K562 (cell line): ENCODE measurements around the gene C16orf78.

Experiments
- CTCF ChIP-seq, 3 experiments: IDR thresholded peaks in 2 of 3; conservative IDR thresholded peaks in 1 of 3; 2 replicates each; pipeline ENCODE4 v1.5.1; 2011 to 2012; ENCODE audit warnings: low read length in 3 of 3, mild to moderate bottlenecking in 3 of 3, control low read depth in 2 of 3, improper control_type of control experiment in 1 of 3, inconsistent platforms in 1 of 3, low read depth in 1 of 3, mixed read lengths in 1 of 3, moderate library complexity in 1 of 3; ENCODE audit not compliant: insufficient read depth in 2 of 3
- ESRRA ChIP-seq: fragments of 450-650 bp; IDR thresholded peaks from 2 replicates; pipeline ENCODE4 v1.6.1; 2014; ENCODE audit warnings: low read depth, mild to moderate bottlenecking, moderate library complexity, borderline replicate concordance
- KAT8 ChIP-seq: fragments of 450-650 bp; IDR thresholded peaks from 2 replicates; pipeline ENCODE4 v1.6.1; 2016; ENCODE audit warnings: low read depth, mild to moderate bottlenecking
- MEF2A ChIP-seq: IDR thresholded peaks from 2 replicates; pipeline ENCODE4 v1.6.1; 2011; ENCODE audit warnings: low read depth, mild to moderate bottlenecking, low read length, moderate library complexity; ENCODE audit not compliant: control insufficient read depth
- MNT ChIP-seq, 2 experiments: fragments of 450-650 bp; conservative IDR thresholded peaks; 2 replicates each; pipeline ENCODE4 v1.6.1; 2017; ENCODE audit warnings: mild to moderate bottlenecking in 2 of 2, moderate library complexity in 2 of 2
- POLR2A ChIP-seq: fragments of 450-650 bp; conservative IDR thresholded peaks from 2 replicates; pipeline ENCODE4 v1.6.1; 2016
- SLC30A9 ChIP-seq: fragments of 250-450 bp; sonication (Bioruptor Pico); IDR thresholded peaks from 2 replicates; pipeline ENCODE4 v1.8.0; 2022; ENCODE audit warnings: mild to moderate bottlenecking, moderate library complexity
- TCF7 ChIP-seq: sonication (generic); IDR thresholded peaks from 2 replicates; pipeline ENCODE4 v1.6.1; 2016; ENCODE audit warnings: antibody characterized with exemption, borderline replicate concordance
- TEAD4 ChIP-seq, 2 experiments: sonication (generic) in 1 of 2; formaldehyde crosslinking in 1 of 2; IDR thresholded peaks; 2 replicates each; pipeline versions ENCODE4 v1.6.1 to v1.8.0; 2012 to 2022; ENCODE audit warnings: borderline replicate concordance in 1 of 2, inconsistent platforms in 1 of 2, low read length in 1 of 2, mild to moderate bottlenecking in 1 of 2, missing genetic modification reagents in 1 of 2
- THRA ChIP-seq: fragments of 450-650 bp; IDR thresholded peaks from 2 replicates; pipeline ENCODE4 v1.6.1; 2017; ENCODE audit warnings: mild to moderate bottlenecking, moderate library complexity
- USF2 ChIP-seq: sonication (generic); formaldehyde crosslinking; IDR thresholded peaks from 2 replicates; pipeline ENCODE4 v1.5.0; 2020; ENCODE audit warnings: missing genetic modification reagents
- ZBTB26 ChIP-seq: fragments of 450-650 bp; formaldehyde crosslinking; IDR thresholded peaks from 2 replicates; pipeline ENCODE4 v1.4.0; 2022; ENCODE audit warnings: missing genetic modification characterization
- ZNF175 ChIP-seq: fragments of 200-800 bp; sonication (Bioruptor generic); IDR thresholded peaks from 2 replicates; pipeline ENCODE4 v1.6.1; 2016; ENCODE audit warnings: low read depth, mild to moderate bottlenecking, missing genetic modification characterization, missing compliant biosample characterization
- ZSCAN29 ChIP-seq: fragments of 450-650 bp; IDR thresholded peaks from 2 replicates; pipeline ENCODE4 v1.6.1; 2017

- TF ChIP-seq KAT8 (no peak), ZBTB26 (CRISPR knock-in tag) (no peak), USF2 (CRISPR knock-in tag) (no peak), THRA (no peak), ESRRA (no peak), CTCF (IDR thresholded peaks at IDR 0.05 in 2 of 3, conservative IDR thresholded peaks at IDR 0.05 in 1 of 3; ENCODE audit: insufficient read depth in 2 of 3, low read depth in 1 of 3, low read length in 3 of 3) (no peak), TCF7 (no peak), POLR2A (no peak), SLC30A9 (CRISPR knock-in tag) (no peak), MNT (conservative IDR thresholded peaks at IDR 0.05) (no peak), TEAD4 (IDR thresholded peaks at IDR 0.05; ENCODE audit: low read length) (no peak), TEAD4 (CRISPR knock-in tag; IDR thresholded peaks at IDR 0.05; ENCODE audit: borderline replicate concordance) (no peak), ZSCAN29 (no peak), MEF2A (no peak), ZNF175 (CRISPR knock-in tag) (no peak)
These were observed 30.3 kb upstream of the C16orf78 start for GRCh38 chr16:49343291-49343690.
